ENCODE measurements around the gene PROKR2. TPM values are rescaled to one million over a fixed set of nuclear protein-coding genes. Genes with fewer than 3 reads are reported as not detected.

The PROKR2 gene
- total and polyA plus RNA-seq, 5 donors from 2014 or later = not detected

- Mint-ChIP-seq H3K27me3 (peaks cover 9% of the 10 kb centered on the region), H3K4me1 (no peaks in the 10 kb centered on the region), H3K36me3 (no peaks in the 10 kb centered on the region), H3K27ac (no peak overlapping the region), H3K9me3 (peaks cover 0 to 10% (median under 1%) of the 10 kb centered on the region in 7 donors), H3K4me3 (no peak overlapping the region)
- no peak overlapping the region for H3K27ac ChIP-seq (ENCODE audit: insufficient read depth, low read length, poor library complexity, severe bottlenecking)
- no peaks in the 10 kb centered on the region for H3K9me3 ChIP-seq (ENCODE audit: control insufficient read depth in 2 of 2, low read length in 2 of 2)
- DNase-seq = no peak
- H3K4me1 ChIP-seq (ENCODE audit: control insufficient read depth, insufficient read depth, low read length, poor library complexity, severe bottlenecking) = no peaks in the 10 kb centered on the region
- peaks cover 4% of the 10 kb centered on the region for H3K27me3 ChIP-seq (ENCODE audit: control insufficient read depth, insufficient read depth, low read length)
- no peaks in the 10 kb centered on the region for H3K36me3 ChIP-seq (ENCODE audit: control insufficient read depth, insufficient read depth, low read length)
- H3K4me3 ChIP-seq (ENCODE audit: low read depth, low read length) = no peak overlapping the region
- no peak for ATAC-seq (ENCODE audit: low read depth in 2 of 2)
These were observed 38.1 kb upstream of the PROKR2 start for GRCh38 chr20:5354901-5355300.

DNA sequence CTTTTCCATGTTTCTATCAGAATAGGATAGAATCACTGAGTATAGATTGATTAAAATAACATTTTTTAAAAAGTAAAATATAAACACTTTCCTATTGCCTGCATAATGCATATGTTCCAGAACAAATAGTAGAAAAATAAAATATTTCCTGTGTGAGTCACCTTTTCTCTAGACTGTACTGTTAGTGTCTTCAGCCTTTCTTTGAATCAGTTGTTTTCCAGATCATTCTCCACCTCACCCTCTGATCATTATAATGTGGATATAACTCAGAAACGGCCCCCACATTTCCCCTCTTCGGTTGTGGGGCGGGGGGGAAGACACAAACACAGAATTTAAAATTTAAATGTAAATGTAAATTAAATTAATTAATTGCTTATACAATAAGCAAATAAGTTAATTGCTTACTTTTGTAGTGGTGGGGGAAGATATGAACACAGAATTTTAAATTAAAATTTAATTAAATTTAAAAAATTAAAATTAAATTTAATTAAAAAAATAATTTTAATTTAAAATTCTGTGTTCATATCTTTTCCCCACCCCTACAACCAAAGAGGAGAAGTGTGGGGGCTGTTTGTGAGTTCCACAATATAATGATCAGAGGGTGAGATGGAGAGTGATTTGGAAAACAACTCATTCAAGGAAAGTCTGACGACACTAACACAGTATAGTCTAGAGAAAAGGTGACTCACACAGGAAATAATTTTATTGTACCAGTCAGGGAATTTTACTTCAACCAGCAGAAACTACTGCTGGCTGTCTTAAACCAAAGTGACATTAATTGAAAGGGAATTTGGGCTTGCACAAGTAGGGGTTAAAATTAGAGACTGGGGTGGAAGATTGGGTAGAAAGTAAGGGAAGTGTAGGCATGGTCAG is 37.1 kb upstream of the PROKR2 start:
- DNase-seq (no peak), ATAC-seq (ENCODE audit: low read depth in 2 of 2) (no peak)
- Histone ChIP-seq H3K9me3 (ENCODE audit: control insufficient read depth in 2 of 2, low read length in 2 of 2) (no peaks in the 10 kb centered on the region), H3K27ac (ENCODE audit: insufficient read depth, low read length, poor library complexity, severe bottlenecking) (no peak overlapping the region), H3K36me3 (ENCODE audit: control insufficient read depth, insufficient read depth, low read length) (no peaks in the 10 kb centered on the region), H3K4me3 (ENCODE audit: low read depth, low read length) (no peak overlapping the region), H3K4me1 (ENCODE audit: control insufficient read depth, insufficient read depth, low read length, poor library complexity, severe bottlenecking) (no peaks in the 10 kb centered on the region), H3K27me3 (ENCODE audit: control insufficient read depth, insufficient read depth, low read length) (peaks cover 4% of the 10 kb centered on the region)
- H3K4me1 Mint-ChIP-seq = no peaks in the 10 kb centered on the region
- H3K27me3 Mint-ChIP-seq = peaks cover 9% of the 10 kb centered on the region
- H3K27ac Mint-ChIP-seq = no peak overlapping the region
- peaks cover 0 to 6% (median 0%) of the 10 kb centered on the region in 7 donors for H3K9me3 Mint-ChIP-seq
- no peaks in the 10 kb centered on the region for H3K36me3 Mint-ChIP-seq
- no peak overlapping the region for H3K4me3 Mint-ChIP-seq

DNA sequence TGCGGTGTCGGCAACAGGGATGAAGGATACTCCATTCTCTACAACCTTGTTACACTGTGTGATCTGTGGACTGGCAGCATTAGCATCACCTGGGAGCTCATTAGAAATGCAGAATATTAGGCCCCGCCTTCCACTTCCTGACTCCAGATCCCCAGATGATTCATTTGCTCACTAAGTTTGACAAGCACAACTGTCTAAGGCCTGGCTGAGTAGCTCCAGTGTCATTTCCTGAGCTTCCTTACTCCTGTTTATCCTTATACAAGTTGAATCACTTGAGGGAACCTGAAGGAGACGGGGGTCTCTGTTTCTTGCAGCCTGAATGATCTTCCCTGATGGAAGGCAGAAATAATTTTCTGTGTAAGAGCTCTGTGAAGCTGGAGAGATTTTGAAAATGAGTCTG is 32.7 kb upstream of the PROKR2 start:
- H3K27me3 Mint-ChIP-seq = no peaks in the 10 kb centered on the region

DNA sequence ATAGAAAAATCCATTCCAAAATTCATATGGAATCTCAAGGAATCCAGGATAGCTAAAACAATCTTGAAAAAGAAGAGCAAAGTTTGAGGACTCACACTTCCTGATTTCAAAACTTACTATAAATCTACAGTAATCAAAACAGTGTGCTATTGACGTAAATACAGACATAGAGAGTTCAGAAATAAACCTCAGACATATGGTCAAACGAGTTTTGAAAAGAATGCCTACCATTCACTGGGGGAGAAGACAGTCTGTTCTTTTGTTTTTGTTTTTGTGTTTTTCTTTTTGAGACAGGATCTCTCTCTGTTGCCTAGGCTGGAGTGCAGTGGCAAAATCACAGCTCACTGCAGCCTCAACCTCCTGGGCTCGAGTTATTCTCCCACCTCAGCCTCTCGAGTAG is 25.3 kb upstream of the PROKR2 start:
- Mint-ChIP-seq H3K27me3 (peaks cover 5% of the 10 kb centered on the region), H3K4me1 (no peaks in the 10 kb centered on the region), H3K36me3 (no peaks in the 10 kb centered on the region), H3K9me3 (peaks cover 0 to 9% (median 1%) of the 10 kb centered on the region in 7 donors), H3K4me3 (no peak overlapping the region), H3K27ac (no peak overlapping the region)
- DNase-seq = no peak
- Histone ChIP-seq H3K9me3 (ENCODE audit: control insufficient read depth in 2 of 2, low read length in 2 of 2) (no peaks in the 10 kb centered on the region), H3K36me3 (ENCODE audit: control insufficient read depth, insufficient read depth, low read length) (no peaks in the 10 kb centered on the region), H3K27me3 (ENCODE audit: control insufficient read depth, insufficient read depth, low read length) (peaks cover 7% of the 10 kb centered on the region), H3K27ac (ENCODE audit: insufficient read depth, low read length, poor library complexity, severe bottlenecking) (no peak overlapping the region), H3K4me3 (ENCODE audit: low read depth, low read length) (no peak overlapping the region), H3K4me1 (ENCODE audit: control insufficient read depth, insufficient read depth, low read length, poor library complexity, severe bottlenecking) (no peaks in the 10 kb centered on the region)
- ATAC-seq (ENCODE audit: low read depth in 2 of 2) = no peak

More for the DNA sequence above, 32.7 kb upstream of the PROKR2 start:
- DNase-seq (no peak), ATAC-seq (ENCODE audit: low read depth in 2 of 2) (no peak)
- peaks cover 5% of the 10 kb centered on the region for H3K27me3 ChIP-seq (ENCODE audit: control insufficient read depth, insufficient read depth, low read length)
- Mint-ChIP-seq H3K27ac (no peak overlapping the region), H3K4me1 (no peaks in the 10 kb centered on the region), H3K9me3 (peaks cover 0 to 4% (median 0%) of the 10 kb centered on the region in 7 donors), H3K36me3 (no peaks in the 10 kb centered on the region), H3K4me3 (no peak overlapping the region)
- no peak overlapping the region for H3K4me3 ChIP-seq (ENCODE audit: low read depth, low read length)
- no peaks in the 10 kb centered on the region for H3K4me1 ChIP-seq (ENCODE audit: control insufficient read depth, insufficient read depth, low read length, poor library complexity, severe bottlenecking)
- H3K27ac ChIP-seq (ENCODE audit: insufficient read depth, low read length, poor library complexity, severe bottlenecking) = no peak overlapping the region
- no peaks in the 10 kb centered on the region for H3K36me3 ChIP-seq (ENCODE audit: control insufficient read depth, insufficient read depth, low read length)
- no peaks in the 10 kb centered on the region for H3K9me3 ChIP-seq (ENCODE audit: control insufficient read depth in 2 of 2, low read length in 2 of 2)

- H3K27me3 ChIP-seq (ENCODE audit: control insufficient read depth, insufficient read depth, low read length) = peaks cover 2% of the 10 kb centered on the region
- H3K9me3 ChIP-seq (ENCODE audit: control insufficient read depth in 2 of 2, low read length in 2 of 2) = no peaks in the 10 kb centered on the region
- Mint-ChIP-seq H3K27me3 (peaks cover 24% of the 10 kb centered on the region), H3K4me3 (no peak overlapping the region), H3K36me3 (no peaks in the 10 kb centered on the region), H3K4me1 (no peaks in the 10 kb centered on the region), H3K9me3 (peaks cover 0 to 2% (median 0%) of the 10 kb centered on the region in 7 donors), H3K27ac (no peak overlapping the region)
- no peak overlapping the region for H3K27ac ChIP-seq (ENCODE audit: insufficient read depth, low read length, poor library complexity, severe bottlenecking)
- DNase-seq (no peak), ATAC-seq (ENCODE audit: low read depth in 2 of 2) (no peak)
- no peaks in the 10 kb centered on the region for H3K4me1 ChIP-seq (ENCODE audit: control insufficient read depth, insufficient read depth, low read length, poor library complexity, severe bottlenecking)
- no peak overlapping the region for H3K4me3 ChIP-seq (ENCODE audit: low read depth, low read length)
- no peaks in the 10 kb centered on the region for H3K36me3 ChIP-seq (ENCODE audit: control insufficient read depth, insufficient read depth, low read length)
These were observed 14.6 kb upstream of the PROKR2 start for GRCh38 chr20:5331340-5331739.

GRCh38 chr20:5328268-5328667 is 11.5 kb upstream of the PROKR2 start:
- no peaks in the 10 kb centered on the region for H3K36me3 Mint-ChIP-seq
- peaks cover 2% of the 10 kb centered on the region for H3K27me3 ChIP-seq (ENCODE audit: control insufficient read depth, insufficient read depth, low read length)
- H3K4me3 ChIP-seq (ENCODE audit: low read depth, low read length) = no peak overlapping the region
- H3K4me1 Mint-ChIP-seq = no peaks in the 10 kb centered on the region
- H3K27ac ChIP-seq (ENCODE audit: insufficient read depth, low read length, poor library complexity, severe bottlenecking) = no peak overlapping the region
- H3K27me3 Mint-ChIP-seq = peaks cover 16% of the 10 kb centered on the region
- ATAC-seq (ENCODE audit: low read depth in 2 of 2) = no peak
- DNase-seq = no peak
- peaks cover 0 to 3% (median 0%) of the 10 kb centered on the region in 7 donors for H3K9me3 Mint-ChIP-seq
- H3K36me3 ChIP-seq (ENCODE audit: control insufficient read depth, insufficient read depth, low read length) = no peaks in the 10 kb centered on the region
- H3K4me1 ChIP-seq (ENCODE audit: control insufficient read depth, insufficient read depth, low read length, poor library complexity, severe bottlenecking) = no peaks in the 10 kb centered on the region
- H3K9me3 ChIP-seq (ENCODE audit: control insufficient read depth in 2 of 2, low read length in 2 of 2) = no peaks in the 10 kb centered on the region
- no peak overlapping the region for H3K27ac Mint-ChIP-seq
- H3K4me3 Mint-ChIP-seq = no peak overlapping the region

- H3K36me3 Mint-ChIP-seq = no peaks in the 10 kb centered on the region
- DNase-seq (no peak), ATAC-seq (ENCODE audit: low read depth in 2 of 2) (no peak)
- no peak overlapping the region for H3K27ac Mint-ChIP-seq
- Histone ChIP-seq H3K27ac (ENCODE audit: insufficient read depth, low read length, poor library complexity, severe bottlenecking) (no peak overlapping the region), H3K9me3 (ENCODE audit: control insufficient read depth in 2 of 2, low read length in 2 of 2) (no peaks in the 10 kb centered on the region), H3K4me3 (ENCODE audit: low read depth, low read length) (no peak overlapping the region), H3K4me1 (ENCODE audit: control insufficient read depth, insufficient read depth, low read length, poor library complexity, severe bottlenecking) (no peaks in the 10 kb centered on the region), H3K27me3 (ENCODE audit: control insufficient read depth, insufficient read depth, low read length) (peaks cover 2% of the 10 kb centered on the region), H3K36me3 (ENCODE audit: control insufficient read depth, insufficient read depth, low read length) (no peaks in the 10 kb centered on the region)
- no peaks in the 10 kb centered on the region for H3K4me1 Mint-ChIP-seq
- no peak overlapping the region for H3K4me3 Mint-ChIP-seq
- peaks cover 21% of the 10 kb centered on the region for H3K27me3 Mint-ChIP-seq
- H3K9me3 Mint-ChIP-seq = peaks cover 0 to 3% (median 0%) of the 10 kb centered on the region in 7 donors
These were observed 10.6 kb upstream of the PROKR2 start for GRCh38 chr20:5327356-5327755.

DNA sequence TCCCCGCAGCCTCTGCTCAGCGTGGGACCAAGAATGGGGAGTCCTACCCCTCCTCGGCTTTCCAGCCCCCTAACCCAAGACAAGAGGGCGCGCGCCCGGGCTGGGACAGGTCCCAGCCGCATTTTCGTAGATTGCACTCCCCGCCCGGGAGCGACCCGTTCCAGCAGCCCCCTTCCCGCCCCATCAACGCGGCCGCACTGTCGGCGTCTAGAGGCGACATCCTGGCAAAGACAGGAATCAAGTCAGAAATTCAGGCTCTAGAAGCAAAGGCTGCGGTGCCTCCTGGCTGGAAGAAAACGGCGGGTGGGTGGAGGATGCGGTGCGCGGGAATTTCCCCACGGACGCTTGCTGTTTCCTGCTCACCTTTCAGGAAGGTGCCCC is 957 bp downstream of the PROKR2 start:
- Mint-ChIP-seq H3K9me3 (peaks cover 0 to 14% (median 4%) of the 10 kb centered on the region in 7 donors), H3K4me1 (no peaks in the 10 kb centered on the region), H3K27me3 (peaks cover 57% of the 10 kb centered on the region), H3K27ac (no peak overlapping the region), H3K36me3 (no peaks in the 10 kb centered on the region), H3K4me3 (no peak overlapping the region)
- H3K4me1 ChIP-seq (ENCODE audit: control insufficient read depth, insufficient read depth, low read length, poor library complexity, severe bottlenecking) = no peaks in the 10 kb centered on the region
- ATAC-seq (ENCODE audit: low read depth in 2 of 2) (no peak), DNase-seq (no peak)
- H3K36me3 ChIP-seq (ENCODE audit: control insufficient read depth, insufficient read depth, low read length) = no peaks in the 10 kb centered on the region
- no peaks in the 10 kb centered on the region for H3K9me3 ChIP-seq (ENCODE audit: control insufficient read depth in 2 of 2, low read length in 2 of 2)
- H3K27ac ChIP-seq (ENCODE audit: insufficient read depth, low read length, poor library complexity, severe bottlenecking) = no peak overlapping the region
- H3K4me3 ChIP-seq (ENCODE audit: low read depth, low read length) = no peak overlapping the region
- peaks cover 6% of the 10 kb centered on the region for H3K27me3 ChIP-seq (ENCODE audit: control insufficient read depth, insufficient read depth, low read length)
